Naive thymus-derived CD8-positive, alpha-beta T cell (primary cell): ENCODE results near the gene DNAJC15. TPM values are rescaled to one million over a fixed set of nuclear protein-coding genes. Genes with fewer than 3 reads are reported as not detected.
A peak's percentile ranks its signal among the peaks of the same experiment; 100 is the strongest.
"Not testable (repeated sequence)": the region's sequence is repeated elsewhere in the genome, so short reads cannot be mapped to it uniquely, and the experiment has no call there.

Source experiments
- ATAC-seq, 2 donors: fragments of 150-1000 bp; cut with Tn5 transposase in 1 of 2; sonication (Bioruptor Pico), chemical (Tn5 transposase) in 1 of 2; 1 replicate in 1 of 2; 2 replicates in 1 of 2; pipeline ENCODE4 v1.10.0; 2021; ENCODE audit warnings: mild to moderate bottlenecking in 2 of 2, moderate library complexity in 2 of 2
- POLR2A ChIA-PET: fragments of 350-600 bp; sonication (Branson Sonifier 250); formaldehyde crosslinking; loops from one replicate; lab custom pipeline; 2021; ENCODE audit warnings: antibody characterized with exemption; lab: Charles Lee
- DNase-seq, 10 donors: peaks; one replicate each; pipeline versions ENCODE4 v3.0.0 to v3.0.0-alpha.2; 2020 to 2022
- H3K27ac Mint-ChIP-seq, 10 donors: one replicate each; pipeline ENCODE4 v1.8.0; 2020 to 2022; ENCODE audit warnings: mild to moderate bottlenecking in 10 of 10, mixed read lengths in 10 of 10, moderate library complexity in 4 of 10, inconsistent platforms in 1 of 10
- H3K27me3 Mint-ChIP-seq, 5 donors: one replicate each; pipeline ENCODE4 v1.8.0; 2021 to 2022; ENCODE audit warnings: mixed read lengths in 5 of 5
- H3K36me3 Mint-ChIP-seq, 3 donors: one replicate each; pipeline ENCODE4 v1.8.0; 2020 to 2022; ENCODE audit warnings: mixed read lengths in 3 of 3, mild to moderate bottlenecking in 2 of 3, inconsistent platforms in 1 of 3
- H3K4me1 Mint-ChIP-seq, 4 donors: one replicate each; pipeline ENCODE4 v1.8.0; 2021 to 2022; ENCODE audit warnings: mixed read lengths in 4 of 4
- H3K4me3 Mint-ChIP-seq, 10 donors: one replicate each; pipeline ENCODE4 v1.8.0; 2020 to 2022; ENCODE audit warnings: mild to moderate bottlenecking in 10 of 10, mixed read lengths in 10 of 10, moderate library complexity in 6 of 10, inconsistent platforms in 1 of 10
- H3K9me3 Mint-ChIP-seq, 9 donors: one replicate each; pipeline ENCODE4 v1.8.0; 2020 to 2022; ENCODE audit warnings: mixed read lengths in 9 of 9, mild to moderate bottlenecking in 3 of 9, inconsistent platforms in 1 of 9, moderate library complexity in 1 of 9
- polyA plus RNA-seq, 3 donors: library from polyadenylated mRNA; unstranded; fragments of 300-500 nt; fragmentation: Illumina TruSeq; gene quantifications; one replicate each; pipeline ENCODE4 v1.2.3, GENCODE V29; 2021
- total RNA-seq, 8 experiments: library from RNA in 2 of 8; stranded (reverse) in 2 of 8; gene quantifications; one replicate each; pipeline ENCODE4 v1.2.3 and lab custom pipeline; 2021 to 2026

DNAJC15 gene
- total and polyA plus RNA-seq, 5 experiments from 2014 or later: 9.5 to 26.5 (median 12.7) TPM

- peaks cover 16 to 45% (median 25%) of the 10 kb centered on the region in 4 donors for H3K4me1 Mint-ChIP-seq
- no peak overlapping the region for H3K27ac Mint-ChIP-seq
- DNase-seq (no peak), ATAC-seq (no peak)
- peaks cover 0 to 4% (median 0%) of the 10 kb centered on the region in 9 donors for H3K9me3 Mint-ChIP-seq
- H3K4me3 Mint-ChIP-seq: no peak overlapping the region
- no peaks in the 10 kb centered on the region for H3K27me3 Mint-ChIP-seq
- H3K36me3 Mint-ChIP-seq: peaks cover 4 to 37% (median 31%) of the 10 kb centered on the region in 3 donors
- POLR2A ChIA-PET: interaction anchor here (1.0 kb wide), 1 partner anchor 9 kb away, joined by 3 read pairs; no protein-coding TSS in a partner anchor
Measured at GRCh38 chr13:43033038-43033437, 9.7 kb downstream of the DNAJC15 start.

- H3K27me3 Mint-ChIP-seq: no peaks in the 10 kb centered on the region
- H3K4me1 Mint-ChIP-seq: peaks cover 8 to 51% (median 24%) of the 10 kb centered on the region in 4 donors
- POLR2A ChIA-PET: interaction anchor here (0.6 kb wide), 1 partner anchor 8 kb away, joined by 3 read pairs; no protein-coding TSS in a partner anchor
- ATAC-seq: no peak
- DNase-seq: no peak
- H3K9me3 Mint-ChIP-seq: peaks cover 0 to 4% (median 0%) of the 10 kb centered on the region in 9 donors
- H3K4me3 Mint-ChIP-seq: no peak overlapping the region
- H3K36me3 Mint-ChIP-seq: peaks cover 4 to 35% (median 33%) of the 10 kb centered on the region in 3 donors
- H3K27ac Mint-ChIP-seq: no peak overlapping the region
Measured at GRCh38 chr13:43036351-43037250, 13.2 kb downstream of the DNAJC15 start.

GRCh38 chr13:43039966-43040365 lies 16.6 kb downstream of the DNAJC15 start:
- DNase-seq: no peak
- Mint-ChIP-seq H3K36me3 (peaks cover 0 to 21% (median 17%) of the 10 kb centered on the region in 3 donors), H3K9me3 (no peaks in the 10 kb centered on the region), H3K4me3 (no peak overlapping the region), H3K4me1 (peaks cover 17 to 62% (median 44%) of the 10 kb centered on the region in 4 donors), H3K27ac (peak overlapping the region in 1 of 10 donors; percentile 31), H3K27me3 (no peaks in the 10 kb centered on the region)
- POLR2A ChIA-PET: no interaction called here
- no peak for ATAC-seq

GRCh38 chr13:43040581-43041368 lies 17.4 kb downstream of the DNAJC15 start:
- Mint-ChIP-seq H3K4me1 (peaks cover 21 to 67% (median 50%) of the 10 kb centered on the region in 4 donors), H3K36me3 (peaks cover 0 to 21% (median 13%) of the 10 kb centered on the region in 3 donors), H3K27ac (peak overlapping the region in 4 of 10 donors; percentile 35 to 65 (median 48)), H3K4me3 (peak overlapping the region in 1 of 10 donors; percentile 11)
- DNase-seq, POLR2A ChIA-PET, H3K27me3 Mint-ChIP-seq, H3K9me3 Mint-ChIP-seq, ATAC-seq: not testable (repeated sequence)

GRCh38 chr13:43041369-43041921 lies 18.1 kb downstream of the DNAJC15 start:
- Mint-ChIP-seq H3K36me3 (peaks cover 0 to 24% (median 16%) of the 10 kb centered on the region in 3 donors), H3K27ac (peak overlapping the region in 4 of 10 donors; percentile 2 to 40 (median 6)), H3K4me3 (no peak overlapping the region), H3K27me3 (no peaks in the 10 kb centered on the region), H3K4me1 (peaks cover 22 to 68% (median 55%) of the 10 kb centered on the region in 4 donors), H3K9me3 (no peaks in the 10 kb centered on the region)
- POLR2A ChIA-PET: no interaction called here
- DNase-seq: no peak
- no peak for ATAC-seq

- H3K27ac Mint-ChIP-seq: peak overlapping the region in 4 of 10 donors; percentile 18 to 74 (median 60)
- POLR2A ChIA-PET: interaction anchor here (0.8 kb wide), 1 partner anchor 9 kb away, joined by 3 read pairs; no protein-coding TSS in a partner anchor
- no peak overlapping the region for H3K4me3 Mint-ChIP-seq
- ATAC-seq (no peak), DNase-seq (no peak)
- H3K36me3 Mint-ChIP-seq: peaks cover 0 to 34% (median 17%) of the 10 kb centered on the region in 3 donors
- H3K27me3 Mint-ChIP-seq: no peaks in the 10 kb centered on the region
- H3K9me3 Mint-ChIP-seq: no peaks in the 10 kb centered on the region
- peaks cover 20 to 67% (median 58%) of the 10 kb centered on the region in 4 donors for H3K4me1 Mint-ChIP-seq
Measured at GRCh38 chr13:43042410-43042921, 19.1 kb downstream of the DNAJC15 start.

- H3K4me3 Mint-ChIP-seq: peak overlapping the region in 7 of 10 donors; percentile 10 to 58 (median 23)
- peaks cover 0 to 30% (median 14%) of the 10 kb centered on the region in 3 donors for H3K36me3 Mint-ChIP-seq
- peak overlapping the region in 8 of 10 donors; percentile 33 to 89 (median 54) for H3K27ac Mint-ChIP-seq
- ATAC-seq (no peak), DNase-seq (no peak)
- POLR2A ChIA-PET: interaction anchor here (0.6 to 0.7 kb wide), 2 partner anchors 9 to 10 kb away, joined by 3 read pairs; no protein-coding TSS in a partner anchor
- no peaks in the 10 kb centered on the region for H3K9me3 Mint-ChIP-seq
- no peaks in the 10 kb centered on the region for H3K27me3 Mint-ChIP-seq
- peaks cover 20 to 71% (median 60%) of the 10 kb centered on the region in 4 donors for H3K4me1 Mint-ChIP-seq
Measured at GRCh38 chr13:43044720-43045301, 21.4 kb downstream of the DNAJC15 start.

- ATAC-seq (peak; percentile 35 to 45), DNase-seq (peak in 7 of 10 donors; percentile 7 to 70 (median 27))
- H3K27me3 Mint-ChIP-seq, H3K9me3 Mint-ChIP-seq: not testable (repeated sequence)
- peaks cover 0 to 29% (median 9%) of the 10 kb centered on the region in 3 donors for H3K36me3 Mint-ChIP-seq
- POLR2A ChIA-PET: interaction anchor here (0.6 to 0.7 kb wide), 2 partner anchors 9 to 10 kb away, joined by 3 read pairs; no protein-coding TSS in a partner anchor
- peak overlapping the region in 8 of 10 donors; percentile 10 to 49 (median 23) for H3K4me3 Mint-ChIP-seq
- peak overlapping the region; percentile 13 to 89 (median 54) for H3K27ac Mint-ChIP-seq
- H3K4me1 Mint-ChIP-seq: peaks cover 18 to 71% (median 56%) of the 10 kb centered on the region in 4 donors
Measured at GRCh38 chr13:43045302-43045773, 22.0 kb downstream of the DNAJC15 start.

GRCh38 chr13:43046259-43046658 lies 22.9 kb downstream of the DNAJC15 start:
- DNase-seq: no peak
- no peak overlapping the region for H3K4me3 Mint-ChIP-seq
- peaks cover 0 to 26% (median 8%) of the 10 kb centered on the region in 3 donors for H3K36me3 Mint-ChIP-seq
- ATAC-seq: no peak
- H3K9me3 Mint-ChIP-seq: no peaks in the 10 kb centered on the region
- H3K27me3 Mint-ChIP-seq: no peaks in the 10 kb centered on the region
- POLR2A ChIA-PET: interaction anchor here (1.0 kb wide), 1 partner anchor 8 kb away, joined by 3 read pairs; no protein-coding TSS in a partner anchor
- H3K4me1 Mint-ChIP-seq: peaks cover 17 to 66% (median 50%) of the 10 kb centered on the region in 4 donors
- H3K27ac Mint-ChIP-seq: peak overlapping the region in 7 of 10 donors; percentile 1 to 89 (median 60)

- POLR2A ChIA-PET: interaction anchor here (0.8 to 4.1 kb wide), 3 partner anchors 9 to 63 kb away, joined by 3 to 26 read pairs (median 3); partner anchors contain the start of gene EPSTI1
- peaks cover 0 to 9% (median 0%) of the 10 kb centered on the region in 9 donors for H3K9me3 Mint-ChIP-seq
- DNase-seq (peak in 6 of 10 donors; percentile 11 to 57 (median 34)), ATAC-seq (peak; percentile 37 to 46)
- no peaks in the 10 kb centered on the region for H3K27me3 Mint-ChIP-seq
- peaks cover 0 to 14% (median 5%) of the 10 kb centered on the region in 3 donors for H3K36me3 Mint-ChIP-seq
- H3K27ac Mint-ChIP-seq: no peak overlapping the region
- no peak overlapping the region for H3K4me3 Mint-ChIP-seq
- peaks cover 26 to 41% (median 32%) of the 10 kb centered on the region in 4 donors for H3K4me1 Mint-ChIP-seq
Measured at GRCh38 chr13:43054803-43055802, 31.7 kb downstream of the DNAJC15 start.
